Muscle of leg (tissue), 11 donors: ENCODE results near the gene GATD1. TPM values are rescaled to one million over a fixed set of nuclear protein-coding genes. Genes with fewer than 3 reads are reported as not detected.
A peak's percentile ranks its signal among the peaks of the same experiment; 100 is the strongest.

ENCODE experiments used
- DNase-seq: peaks from one replicate; pipeline ENCODE4 v3.0.0; 2013
- H3K27ac ChIP-seq: one replicate; pipeline ENCODE4 v1.5.1; 2013; ENCODE audit warnings: mild to moderate bottlenecking, low read length, control low read depth
- H3K27me3 ChIP-seq: one replicate; pipeline ENCODE4 v1.6.1; 2013; ENCODE audit warnings: low read length; ENCODE audit not compliant: control insufficient read depth, insufficient read depth
- H3K36me3 ChIP-seq: one replicate; pipeline ENCODE4 v1.6.1; 2013; ENCODE audit warnings: low read length; ENCODE audit not compliant: control insufficient read depth, insufficient read depth
- H3K4me1 ChIP-seq: one replicate; pipeline ENCODE4 v1.6.1; 2013; ENCODE audit warnings: low read length; ENCODE audit not compliant: control insufficient read depth, insufficient read depth
- H3K4me3 ChIP-seq: one replicate; pipeline ENCODE4 v1.5.1; 2013; ENCODE audit warnings: low read length, control low read depth
- H3K9me3 ChIP-seq: replicated peaks from 2 replicates; pipeline ENCODE4 v1.6.1; 2013; ENCODE audit warnings: low read depth, low read length; ENCODE audit not compliant: control insufficient read depth
- WGBS: methylation state at CpG from one replicate; pipeline ENCODE4 v1.1.5; 2013; ENCODE audit warnings: missing lambda C conversion rate; ENCODE audit not compliant: insufficient coverage; 5-methylcytosine and 5-hydroxymethylcytosine counted together
- polyA plus RNA-seq, 8 donors: library from polyadenylated mRNA; unstranded; fragments of 120-200 nt; gene quantifications; one replicate each; pipeline versions ENCODE4 v1.2.1 to v1.2.3, GENCODE V29; 2013; ENCODE audit warnings: inconsistent platforms in 1 of 8, low replicate concordance in 1 of 8; ENCODE audit not compliant: insufficient read length in 8 of 8, insufficient read depth in 1 of 8
- total RNA-seq: library from RNA; stranded (reverse); fragments of 120-200 nt; gene quantifications from one replicate; pipeline ENCODE4 v1.2.4, GENCODE V29; 2013

Gene GATD1
- total and polyA plus RNA-seq, 9 donors: 18.1 to 53.2 (median 43.4) TPM

- H3K27ac ChIP-seq: no peak overlapping the region
- WGBS: 21% methylated on average over 28 of the region's 31 CpGs
- H3K27me3 ChIP-seq: peaks cover 18% of the 10 kb centered on the region
- H3K36me3 ChIP-seq: peaks cover 26% of the 10 kb centered on the region
- peaks cover 32% of the 10 kb centered on the region for H3K4me1 ChIP-seq
- H3K4me3 ChIP-seq: no peak overlapping the region
- H3K9me3 ChIP-seq: no peaks in the 10 kb centered on the region
- no peak for DNase-seq
Observed at GRCh38 chr11:788953-789940, 12.0 kb upstream of the GATD1 start.

GRCh38 chr11:788009-788640 lies 10.8 kb upstream of the GATD1 start:
- 70% methylated on average over 26 of the region's 28 CpGs for WGBS
- Histone ChIP-seq H3K9me3 (no peaks in the 10 kb centered on the region), H3K27me3 (peaks cover 18% of the 10 kb centered on the region)

GRCh38 chr11:787084-787675 lies 9.9 kb upstream of the GATD1 start:
- WGBS: 87% methylated on average over 15 of the region's 24 CpGs

More at GRCh38 chr11:788009-788640, 10.8 kb upstream of the GATD1 start:
- peaks cover 33% of the 10 kb centered on the region for H3K4me1 ChIP-seq
- no peak for DNase-seq
- H3K4me3 ChIP-seq: no peak overlapping the region
- H3K27ac ChIP-seq: no peak overlapping the region
- peaks cover 15% of the 10 kb centered on the region for H3K36me3 ChIP-seq

DNA sequence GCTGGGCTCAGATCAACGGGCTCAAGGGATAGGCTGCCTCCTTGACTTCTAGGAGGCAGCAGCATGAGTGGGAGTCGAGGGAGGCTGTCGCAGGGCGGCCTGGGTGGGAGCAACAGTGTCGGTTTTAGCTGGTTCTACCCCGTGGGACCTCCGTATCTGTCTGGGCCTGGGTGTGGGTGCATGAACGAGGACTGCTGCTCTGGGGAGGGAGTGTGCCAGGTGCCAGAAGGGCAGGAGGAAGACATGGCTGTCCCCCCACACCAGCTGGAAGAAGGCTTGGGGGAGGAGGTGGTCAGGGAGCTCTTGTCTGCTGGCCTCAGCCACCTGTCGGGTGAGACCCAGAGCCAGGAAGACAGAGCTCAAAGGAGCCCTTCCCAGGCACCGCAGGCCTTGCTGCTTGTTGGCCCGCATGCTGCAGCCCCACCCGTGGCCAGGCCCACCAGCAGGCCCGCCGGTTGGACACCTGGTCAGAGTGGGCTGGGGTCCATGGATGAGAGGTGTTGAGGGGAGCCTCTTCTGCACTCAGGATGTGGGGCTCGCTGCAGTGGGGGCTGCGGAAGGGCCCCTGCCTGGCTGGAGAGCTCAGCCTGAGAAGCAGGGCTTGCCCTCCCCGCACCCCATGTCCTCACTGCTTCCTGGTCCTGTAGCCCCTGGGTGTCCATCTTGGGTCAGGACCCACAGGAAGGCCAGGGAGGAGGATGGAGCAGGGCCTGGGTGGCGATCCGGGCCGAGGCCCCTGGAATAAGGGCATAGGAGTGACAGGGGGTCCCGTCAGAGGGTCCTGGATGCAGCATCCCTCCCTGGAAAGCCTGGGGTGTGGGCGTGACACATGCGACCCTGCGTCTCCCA lies 9.2 kb upstream of the GATD1 start:
- 61% methylated on average over 19 of the region's 24 CpGs for WGBS
- peaks cover 18% of the 10 kb centered on the region for H3K27me3 ChIP-seq
- H3K4me1 ChIP-seq: peaks cover 33% of the 10 kb centered on the region
- no peak overlapping the region for H3K4me3 ChIP-seq
- H3K27ac ChIP-seq: no peak overlapping the region
- no peaks in the 10 kb centered on the region for H3K9me3 ChIP-seq
- DNase-seq: no peak
- H3K36me3 ChIP-seq: peaks cover 3% of the 10 kb centered on the region

More at GRCh38 chr11:787084-787675, 9.9 kb upstream of the GATD1 start:
- Histone ChIP-seq H3K27ac (no peak overlapping the region), H3K36me3 (peaks cover 10% of the 10 kb centered on the region), H3K27me3 (peaks cover 18% of the 10 kb centered on the region), H3K4me1 (peaks cover 33% of the 10 kb centered on the region), H3K9me3 (no peaks in the 10 kb centered on the region), H3K4me3 (no peak overlapping the region)
- no peak for DNase-seq

DNA sequence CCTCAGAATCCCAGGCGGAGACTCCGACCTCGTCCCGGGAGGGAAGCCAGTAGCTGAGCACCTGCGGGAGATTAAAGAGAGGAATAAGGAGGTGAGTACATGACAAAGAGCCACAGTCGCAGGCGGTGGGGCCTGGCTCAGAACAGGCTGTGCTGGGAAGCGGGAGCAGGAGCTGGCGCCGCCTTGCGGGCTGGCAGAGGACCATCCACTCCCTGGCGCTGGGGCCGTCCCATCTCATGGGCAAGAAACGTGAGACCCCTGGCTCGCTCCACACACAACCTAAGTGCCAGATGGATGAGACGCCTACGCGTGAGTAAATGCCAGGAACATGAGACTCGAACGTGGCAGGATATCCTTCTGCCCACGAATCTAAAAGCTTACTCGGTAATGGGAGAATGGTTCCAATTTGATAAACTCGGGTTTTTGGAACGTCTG lies 6.3 kb upstream of the GATD1 start:
- WGBS: 7% methylated on average over 14 of the region's 24 CpGs
- Histone ChIP-seq H3K36me3 (peaks cover 19% of the 10 kb centered on the region), H3K4me1 (peaks cover 19% of the 10 kb centered on the region), H3K4me3 (no peak overlapping the region), H3K27ac (peak overlapping the region; percentile 62), H3K27me3 (peaks cover 4% of the 10 kb centered on the region), H3K9me3 (no peaks in the 10 kb centered on the region)
- peak; percentile 87 for DNase-seq

- Histone ChIP-seq H3K9me3 (no peaks in the 10 kb centered on the region), H3K4me1 (peaks cover 25% of the 10 kb centered on the region), H3K4me3 (no peak overlapping the region), H3K27ac (no peak overlapping the region), H3K27me3 (no peaks in the 10 kb centered on the region), H3K36me3 (peaks cover 19% of the 10 kb centered on the region)
- no peak for DNase-seq
- 74% methylated on average over 26 of the region's 36 CpGs for WGBS
Observed at GRCh38 chr11:782264-783174, 5.2 kb upstream of the GATD1 start.

GRCh38 chr11:779955-780532 lies 2.8 kb upstream of the GATD1 start:
- H3K36me3 ChIP-seq: peaks cover 20% of the 10 kb centered on the region
- 90% methylated on average over 15 of the region's 16 CpGs for WGBS
- no peaks in the 10 kb centered on the region for H3K27me3 ChIP-seq
- no peak overlapping the region for H3K4me3 ChIP-seq
- H3K9me3 ChIP-seq: no peaks in the 10 kb centered on the region
- peak; percentile 4 for DNase-seq
- no peak overlapping the region for H3K27ac ChIP-seq
- peaks cover 29% of the 10 kb centered on the region for H3K4me1 ChIP-seq

- Histone ChIP-seq H3K27ac (no peak overlapping the region), H3K27me3 (no peaks in the 10 kb centered on the region), H3K9me3 (no peaks in the 10 kb centered on the region), H3K4me3 (no peak overlapping the region), H3K36me3 (peaks cover 24% of the 10 kb centered on the region), H3K4me1 (peaks cover 31% of the 10 kb centered on the region)
- 89% methylated on average over 17 of the region's 23 CpGs for WGBS
- peak; percentile 7 for DNase-seq
Observed at GRCh38 chr11:778976-779954, 2.0 kb upstream of the GATD1 start.
